ENCODE data around the gene CABLES1.

DNA sequence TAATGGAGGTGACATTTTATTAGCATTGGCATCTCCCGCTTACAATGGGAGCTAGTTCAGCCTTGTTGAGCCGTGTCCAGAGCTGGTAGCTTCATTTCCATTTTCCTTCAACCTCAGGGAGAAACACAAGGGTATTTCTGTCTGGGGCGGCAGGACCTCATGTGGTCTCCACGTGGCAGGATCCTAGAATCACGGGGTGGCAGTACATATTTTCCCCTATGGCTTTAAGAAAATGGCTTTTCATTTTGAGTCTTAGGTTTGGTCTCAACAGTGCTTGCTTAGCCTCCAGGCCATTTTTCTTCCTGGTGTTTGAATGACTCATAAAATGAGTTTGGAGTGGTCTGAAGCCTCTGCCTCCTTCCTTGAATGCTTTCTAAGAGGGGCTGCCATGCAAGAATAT, 20.3 kb downstream of the CABLES1 start:
- TF ChIP-seq, protein P1, sequence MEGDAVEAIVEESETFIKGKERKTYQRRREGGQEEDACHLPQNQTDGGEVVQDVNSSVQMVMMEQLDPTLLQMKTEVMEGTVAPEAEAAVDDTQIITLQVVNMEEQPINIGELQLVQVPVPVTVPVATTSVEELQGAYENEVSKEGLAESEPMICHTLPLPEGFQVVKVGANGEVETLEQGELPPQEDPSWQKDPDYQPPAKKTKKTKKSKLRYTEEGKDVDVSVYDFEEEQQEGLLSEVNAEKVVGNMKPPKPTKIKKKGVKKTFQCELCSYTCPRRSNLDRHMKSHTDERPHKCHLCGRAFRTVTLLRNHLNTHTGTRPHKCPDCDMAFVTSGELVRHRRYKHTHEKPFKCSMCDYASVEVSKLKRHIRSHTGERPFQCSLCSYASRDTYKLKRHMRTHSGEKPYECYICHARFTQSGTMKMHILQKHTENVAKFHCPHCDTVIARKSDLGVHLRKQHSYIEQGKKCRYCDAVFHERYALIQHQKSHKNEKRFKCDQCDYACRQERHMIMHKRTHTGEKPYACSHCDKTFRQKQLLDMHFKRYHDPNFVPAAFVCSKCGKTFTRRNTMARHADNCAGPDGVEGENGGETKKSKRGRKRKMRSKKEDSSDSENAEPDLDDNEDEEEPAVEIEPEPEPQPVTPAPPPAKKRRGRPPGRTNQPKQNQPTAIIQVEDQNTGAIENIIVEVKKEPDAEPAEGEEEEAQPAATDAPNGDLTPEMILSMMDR (IDR thresholded peaks at IDR 0.05; ENCODE audit: insufficient read depth, low read length) = no peak
- TF ChIP-seq, protein P2, sequence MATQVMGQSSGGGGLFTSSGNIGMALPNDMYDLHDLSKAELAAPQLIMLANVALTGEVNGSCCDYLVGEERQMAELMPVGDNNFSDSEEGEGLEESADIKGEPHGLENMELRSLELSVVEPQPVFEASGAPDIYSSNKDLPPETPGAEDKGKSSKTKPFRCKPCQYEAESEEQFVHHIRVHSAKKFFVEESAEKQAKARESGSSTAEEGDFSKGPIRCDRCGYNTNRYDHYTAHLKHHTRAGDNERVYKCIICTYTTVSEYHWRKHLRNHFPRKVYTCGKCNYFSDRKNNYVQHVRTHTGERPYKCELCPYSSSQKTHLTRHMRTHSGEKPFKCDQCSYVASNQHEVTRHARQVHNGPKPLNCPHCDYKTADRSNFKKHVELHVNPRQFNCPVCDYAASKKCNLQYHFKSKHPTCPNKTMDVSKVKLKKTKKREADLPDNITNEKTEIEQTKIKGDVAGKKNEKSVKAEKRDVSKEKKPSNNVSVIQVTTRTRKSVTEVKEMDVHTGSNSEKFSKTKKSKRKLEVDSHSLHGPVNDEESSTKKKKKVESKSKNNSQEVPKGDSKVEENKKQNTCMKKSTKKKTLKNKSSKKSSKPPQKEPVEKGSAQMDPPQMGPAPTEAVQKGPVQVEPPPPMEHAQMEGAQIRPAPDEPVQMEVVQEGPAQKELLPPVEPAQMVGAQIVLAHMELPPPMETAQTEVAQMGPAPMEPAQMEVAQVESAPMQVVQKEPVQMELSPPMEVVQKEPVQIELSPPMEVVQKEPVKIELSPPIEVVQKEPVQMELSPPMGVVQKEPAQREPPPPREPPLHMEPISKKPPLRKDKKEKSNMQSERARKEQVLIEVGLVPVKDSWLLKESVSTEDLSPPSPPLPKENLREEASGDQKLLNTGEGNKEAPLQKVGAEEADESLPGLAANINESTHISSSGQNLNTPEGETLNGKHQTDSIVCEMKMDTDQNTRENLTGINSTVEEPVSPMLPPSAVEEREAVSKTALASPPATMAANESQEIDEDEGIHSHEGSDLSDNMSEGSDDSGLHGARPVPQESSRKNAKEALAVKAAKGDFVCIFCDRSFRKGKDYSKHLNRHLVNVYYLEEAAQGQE (IDR thresholded peaks at IDR 0.05; ENCODE audit: insufficient replicate concordance, low read depth) = no peak

Data from HL-60 (cell line).